Activated CD4-positive, alpha-beta memory T cell treated with anti-CD3 and anti-CD28 coated beads for 36 hours (primary cell): ENCODE data around the gene DGKZ. TPM values are rescaled to one million over a fixed set of nuclear protein-coding genes. Genes with fewer than 3 reads are reported as not detected.

ENCODE experiments used
- CTCF ChIA-PET: fragments of 350-600 bp; sonication (Branson Sonifier 250); formaldehyde crosslinking; loops from one replicate; lab custom pipeline; 2021; ENCODE audit warnings: antibody characterized with exemption, inconsistent platforms; lab: Charles Lee
- POLR2A ChIA-PET: fragments of 350-600 bp; sonication (Branson Sonifier 250); formaldehyde crosslinking; loops from one replicate; lab custom pipeline; 2021; ENCODE audit warnings: antibody characterized with exemption; lab: Charles Lee
- DNase-seq: peaks from one replicate; pipeline ENCODE4 v3.0.0-alpha.2; 2020
- H3K27ac Mint-ChIP-seq: one replicate; pipeline ENCODE4 v1.8.0; 2021; ENCODE audit warnings: mixed read lengths
- H3K27me3 Mint-ChIP-seq: one replicate; pipeline ENCODE4 v1.8.0; 2021; ENCODE audit warnings: mixed read lengths
- H3K36me3 Mint-ChIP-seq: one replicate; pipeline ENCODE4 v1.8.0; 2021; ENCODE audit warnings: mixed read lengths
- H3K4me1 Mint-ChIP-seq: one replicate; pipeline ENCODE4 v1.8.0; 2021; ENCODE audit warnings: low read depth, mixed read lengths
- H3K4me3 Mint-ChIP-seq: one replicate; pipeline ENCODE4 v1.8.0; 2021; ENCODE audit warnings: mild to moderate bottlenecking, mixed read lengths
- H3K9me3 Mint-ChIP-seq: one replicate; pipeline ENCODE4 v1.8.0; 2021; ENCODE audit warnings: mixed read lengths
- intact Hi-C: fragments of 100-400 bp; cut with micrococcal nuclease; formaldehyde crosslinking; loops from one replicate; pipeline ENCODE4 v1.15.1; 2023
- total RNA-seq, 2 experiments: library from RNA; stranded (reverse); gene quantifications; one replicate each; pipeline ENCODE4 v1.2.3, GENCODE V29; 2021

DGKZ gene
- total RNA-seq, 2 experiments from 2014 or later: 85.3 to 88.7 TPM

DNA sequence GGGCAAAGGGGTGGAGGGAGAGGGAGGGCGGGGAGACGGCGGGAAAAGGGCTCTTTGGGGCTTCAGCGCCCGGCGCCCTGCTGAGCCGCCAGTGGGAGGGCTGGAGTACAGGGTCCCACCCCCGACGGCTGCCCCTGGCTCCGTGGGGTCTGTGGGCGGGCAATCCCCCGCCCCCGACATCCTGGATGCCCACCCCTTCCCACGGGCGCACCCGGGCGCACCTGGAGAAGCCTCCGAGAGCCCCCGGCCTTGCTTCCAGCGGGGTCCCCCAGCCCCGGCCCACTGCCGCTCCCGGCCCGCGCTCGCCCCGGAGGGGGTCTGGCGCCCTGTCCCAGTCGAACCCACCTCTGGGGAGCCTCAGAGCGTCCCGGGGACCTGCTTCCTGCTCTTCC, 43.9 kb downstream of the DGKZ start:
- H3K27me3 Mint-ChIP-seq: peaks cover 49% of the 10 kb centered on the region
- POLR2A ChIA-PET: interaction anchor here (1.3 kb wide), 1 partner anchor 10 kb away, joined by 3 read pairs; the partner anchor contains the start of gene MDK
- no peak for DNase-seq
- H3K36me3 Mint-ChIP-seq: no peaks in the 10 kb centered on the region
- H3K4me3 Mint-ChIP-seq: no peak overlapping the region
- CTCF ChIA-PET: interaction anchor here (1.2 to 7.8 kb wide), 8 partner anchors 23 to 227 kb away, joined by 4 to 83 read pairs (median 4); partner anchors contain the start of gene DGKZ
- H3K27ac Mint-ChIP-seq: no peak overlapping the region
- intact Hi-C loops: no loop called here
- peaks cover 31% of the 10 kb centered on the region for H3K4me1 Mint-ChIP-seq
- no peaks in the 10 kb centered on the region for H3K9me3 Mint-ChIP-seq

DNA sequence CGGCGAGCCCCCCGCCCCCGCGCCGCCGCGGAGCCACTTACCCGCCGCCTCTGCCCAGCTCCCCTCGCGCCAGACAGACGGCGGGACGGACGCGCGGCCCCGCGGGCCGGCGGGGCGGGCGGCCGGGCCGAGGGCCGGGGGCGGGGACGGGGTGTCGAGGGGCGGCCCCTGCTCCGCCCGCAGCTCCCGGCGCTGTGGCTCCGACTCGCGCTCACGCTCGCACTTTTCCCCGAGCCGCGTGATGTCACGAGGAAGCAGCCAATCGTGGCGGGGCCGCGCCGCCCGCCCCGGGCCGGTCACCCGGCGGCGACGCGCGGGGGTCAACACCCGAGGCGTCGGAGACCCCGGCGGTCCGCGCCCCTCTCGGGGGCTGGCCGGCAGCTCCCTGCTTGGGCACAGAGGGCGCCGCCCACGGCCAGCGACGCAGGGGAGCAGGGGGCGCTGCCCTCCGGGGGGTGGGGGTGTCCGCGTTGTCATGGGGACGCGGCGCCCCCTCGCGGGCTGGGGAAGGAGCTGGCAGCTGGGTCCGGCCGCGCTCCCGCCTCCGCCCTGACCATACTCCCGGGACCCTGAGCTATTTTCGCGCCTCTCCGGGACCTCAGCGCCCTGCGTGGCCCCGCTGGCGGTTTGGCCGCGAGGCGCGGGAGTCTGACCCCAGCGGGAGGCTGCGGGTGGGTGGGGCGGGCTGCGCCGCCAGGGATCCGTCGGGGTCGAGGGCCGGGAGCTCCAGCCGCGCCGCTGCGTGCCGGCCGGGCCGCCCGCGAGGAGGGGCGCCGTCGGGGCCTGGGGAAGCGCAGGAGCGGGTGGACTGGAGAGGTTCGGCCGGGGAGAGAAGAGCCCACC, 44.5 kb downstream of the DGKZ start, which contains the start of gene CHRM4:
Gene CHRM4 (minus strand): TSS at position 199 of the 843 bp plus-strand sequence. CDS start 5,219 bp downstream, outside the sequence.
- POLR2A ChIA-PET: interaction anchor here (1.3 to 1.4 kb wide), 3 partner anchors 11 to 49 kb away, joined by 3 read pairs; partner anchors contain the start of gene MDK
- H3K4me3 Mint-ChIP-seq: peak within 1 kb of the TSS; percentile 71
- CTCF ChIA-PET: interaction anchor here (0.8 to 7.8 kb wide), 11 partner anchors 23 to 226 kb away, joined by 3 to 83 read pairs (median 4); partner anchors contain the start of gene DGKZ
- intact Hi-C loops: no loop called here
- peaks cover 43% of the 10 kb centered on the region for H3K27me3 Mint-ChIP-seq
- DNase-seq: peak; percentile 38
- H3K9me3 Mint-ChIP-seq: no peaks in the 10 kb centered on the region
- H3K27ac Mint-ChIP-seq: no peak within 1 kb of the TSS
- peaks cover 29% of the 10 kb centered on the region for H3K4me1 Mint-ChIP-seq
- H3K36me3 Mint-ChIP-seq: peaks cover 2% of the 10 kb centered on the region

DNA sequence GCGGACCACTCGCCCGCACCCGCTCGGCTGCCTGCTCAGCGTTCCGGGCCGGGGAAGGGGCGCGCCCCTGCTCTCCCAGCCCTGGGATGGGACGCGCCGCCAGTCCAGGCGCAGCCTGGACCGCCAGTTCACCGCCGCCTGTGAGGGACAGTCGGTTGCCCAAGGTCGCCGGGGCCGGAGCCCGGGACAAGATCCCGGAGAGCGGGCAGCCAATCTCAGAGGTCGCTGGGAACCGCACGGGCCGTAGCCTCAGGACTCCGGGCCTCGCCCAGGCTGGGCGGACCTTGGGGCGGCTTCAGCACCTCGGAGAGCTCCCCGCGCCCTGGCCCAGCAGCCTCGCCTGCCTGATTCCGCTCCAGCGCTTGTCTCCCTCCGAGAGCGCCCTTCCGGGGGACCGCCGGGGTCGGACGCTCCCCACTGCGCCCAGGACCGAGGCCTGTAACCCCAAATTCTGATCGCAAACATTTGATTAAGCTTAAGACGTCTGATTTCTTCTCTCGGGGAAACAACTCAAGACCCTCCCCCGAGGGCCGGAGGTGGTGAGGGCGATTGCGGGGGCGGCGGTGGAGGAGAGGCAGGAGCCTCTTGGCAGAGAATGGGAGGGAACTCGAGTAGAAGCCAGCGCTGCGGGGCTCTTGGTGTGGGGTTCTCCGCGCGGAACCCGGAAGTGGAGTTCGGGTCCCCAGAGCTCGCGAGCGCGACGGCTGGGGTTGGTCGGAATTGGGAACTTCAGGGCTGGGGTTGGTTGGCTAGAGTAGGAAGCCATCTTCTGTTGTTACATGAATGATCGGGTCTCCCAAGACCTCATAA, 45.4 kb downstream of the DGKZ start:
- intact Hi-C loops: no loop called here
- Mint-ChIP-seq H3K36me3 (peaks cover 3% of the 10 kb centered on the region), H3K4me3 (peak overlapping the region; percentile 71), H3K27ac (no peak overlapping the region), H3K9me3 (no peaks in the 10 kb centered on the region), H3K4me1 (peaks cover 27% of the 10 kb centered on the region), H3K27me3 (peaks cover 37% of the 10 kb centered on the region)
- ChIA-PET POLR2A (interaction anchor here (1.3 to 1.4 kb wide), 3 partner anchors 11 to 50 kb away, joined by 3 read pairs; partner anchors contain the start of gene MDK), CTCF (interaction anchor here (0.6 to 7.8 kb wide), 13 partner anchors 20 to 225 kb away, joined by 3 to 83 read pairs (median 4); partner anchors contain the start of gene DGKZ)
- peak; percentile 87 for DNase-seq

DNA sequence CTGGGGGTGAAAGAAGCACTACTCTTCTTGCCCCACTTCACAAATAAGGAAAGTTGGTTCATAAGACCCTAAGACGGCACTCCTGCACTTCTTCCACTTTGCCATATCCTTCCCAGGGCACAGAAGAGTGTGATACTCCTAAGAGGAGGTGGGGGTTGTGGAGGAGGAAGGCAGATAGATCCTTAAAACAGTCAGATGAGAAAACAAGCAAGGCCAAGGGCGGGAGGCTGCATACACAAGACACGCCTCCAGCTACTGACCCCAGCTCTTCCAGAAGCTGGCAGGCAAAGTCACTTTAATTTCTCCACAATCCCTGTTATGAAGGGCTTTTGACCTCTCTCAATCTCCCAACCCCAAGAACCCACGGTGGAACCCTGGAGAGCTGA, 46.0 kb downstream of the DGKZ start:
- Mint-ChIP-seq H3K4me1 (peaks cover 24% of the 10 kb centered on the region), H3K9me3 (no peaks in the 10 kb centered on the region), H3K4me3 (peak overlapping the region; percentile 71), H3K27ac (no peak overlapping the region), H3K27me3 (peaks cover 32% of the 10 kb centered on the region), H3K36me3 (peaks cover 3% of the 10 kb centered on the region)
- intact Hi-C loops: no loop called here
- POLR2A ChIA-PET: interaction anchor here (1.3 kb wide), 1 partner anchor 51 kb away, joined by 3 read pairs; no protein-coding TSS in a partner anchor
- no peak for DNase-seq
- CTCF ChIA-PET: interaction anchor here (0.6 to 7.8 kb wide), 7 partner anchors 19 to 136 kb away, joined by 3 to 83 read pairs (median 4); partner anchors contain the start of gene DGKZ

GRCh38 chr11:46393759-46394158, 46.5 kb downstream of the DGKZ start:
- POLR2A ChIA-PET: no interaction called here
- Mint-ChIP-seq H3K4me3 (no peak overlapping the region), H3K9me3 (no peaks in the 10 kb centered on the region), H3K36me3 (peaks cover 3% of the 10 kb centered on the region), H3K27me3 (peaks cover 28% of the 10 kb centered on the region), H3K27ac (no peak overlapping the region), H3K4me1 (peaks cover 23% of the 10 kb centered on the region)
- DNase-seq: no peak
- CTCF ChIA-PET: interaction anchor here (1.2 to 7.8 kb wide), 3 partner anchors 25 to 135 kb away, joined by 3 to 83 read pairs (median 6); partner anchors contain the start of gene DGKZ
- intact Hi-C loops: no loop called here

- Mint-ChIP-seq H3K9me3 (no peaks in the 10 kb centered on the region), H3K27ac (no peak overlapping the region), H3K4me3 (no peak overlapping the region), H3K4me1 (peaks cover 10% of the 10 kb centered on the region), H3K27me3 (peaks cover 11% of the 10 kb centered on the region), H3K36me3 (peaks cover 11% of the 10 kb centered on the region)
- ChIA-PET POLR2A (no interaction called here), CTCF (interaction anchor here (1.9 kb wide), 1 partner anchor 9 kb away, joined by 5 read pairs; no protein-coding TSS in a partner anchor)
- intact Hi-C loops: no loop called here
- no peak for DNase-seq
Observed at GRCh38 chr11:46397526-46397925, 50.3 kb downstream of the DGKZ start.

DNA sequence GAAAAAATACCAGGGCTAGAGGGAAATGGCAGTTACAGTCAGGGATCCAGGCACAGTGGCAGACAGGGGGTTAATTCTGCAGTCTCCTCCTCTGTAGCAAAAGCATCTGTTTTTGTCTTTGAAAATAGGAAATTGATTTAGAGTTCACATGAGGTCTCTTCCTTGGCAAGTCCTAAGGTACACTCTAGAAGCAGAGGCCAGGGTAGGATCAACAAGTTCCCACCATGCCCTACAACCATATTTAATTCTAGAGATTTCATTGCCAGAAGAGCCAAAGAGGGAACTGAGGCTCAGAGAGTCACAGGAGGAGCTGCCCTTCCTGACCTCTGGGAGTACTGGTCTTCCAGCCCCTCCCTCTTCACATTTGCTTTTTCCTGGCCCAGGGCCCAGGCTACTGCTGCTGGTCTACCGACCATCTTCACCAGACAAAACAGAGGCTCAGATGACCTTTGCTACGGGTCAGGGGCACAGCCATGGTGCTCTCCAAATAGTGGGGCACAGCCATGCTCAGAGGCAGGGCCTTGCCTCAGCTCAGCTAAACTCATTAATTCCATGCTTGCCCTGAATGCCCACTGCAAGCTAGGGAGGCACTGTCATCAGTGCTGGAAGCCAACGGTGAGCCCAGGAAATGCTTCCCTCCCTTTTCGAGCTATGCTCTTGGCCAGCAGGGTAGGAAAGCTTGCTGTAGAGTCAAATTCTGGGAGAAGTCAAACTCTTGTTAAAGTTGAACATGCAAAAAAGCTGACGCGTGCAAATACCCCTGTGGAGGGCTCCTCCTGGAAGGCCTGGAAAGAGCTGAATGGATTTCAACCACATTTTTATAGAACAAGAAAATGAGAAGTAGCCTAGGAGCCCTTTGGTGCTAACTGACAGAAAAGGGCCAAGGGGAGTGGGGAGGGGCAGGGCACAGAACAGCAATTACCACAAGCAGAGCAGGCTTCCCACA, 56.0 kb downstream of the DGKZ start:
- intact Hi-C loops: no loop called here
- peaks cover 30% of the 10 kb centered on the region for H3K36me3 Mint-ChIP-seq
- ChIA-PET CTCF (no interaction called here), POLR2A (no interaction called here)
- no peak overlapping the region for H3K27ac Mint-ChIP-seq
- H3K4me1 Mint-ChIP-seq: no peaks in the 10 kb centered on the region
- no peak for DNase-seq
- H3K4me3 Mint-ChIP-seq: no peak overlapping the region
- H3K27me3 Mint-ChIP-seq: no peaks in the 10 kb centered on the region
- no peaks in the 10 kb centered on the region for H3K9me3 Mint-ChIP-seq

DNA sequence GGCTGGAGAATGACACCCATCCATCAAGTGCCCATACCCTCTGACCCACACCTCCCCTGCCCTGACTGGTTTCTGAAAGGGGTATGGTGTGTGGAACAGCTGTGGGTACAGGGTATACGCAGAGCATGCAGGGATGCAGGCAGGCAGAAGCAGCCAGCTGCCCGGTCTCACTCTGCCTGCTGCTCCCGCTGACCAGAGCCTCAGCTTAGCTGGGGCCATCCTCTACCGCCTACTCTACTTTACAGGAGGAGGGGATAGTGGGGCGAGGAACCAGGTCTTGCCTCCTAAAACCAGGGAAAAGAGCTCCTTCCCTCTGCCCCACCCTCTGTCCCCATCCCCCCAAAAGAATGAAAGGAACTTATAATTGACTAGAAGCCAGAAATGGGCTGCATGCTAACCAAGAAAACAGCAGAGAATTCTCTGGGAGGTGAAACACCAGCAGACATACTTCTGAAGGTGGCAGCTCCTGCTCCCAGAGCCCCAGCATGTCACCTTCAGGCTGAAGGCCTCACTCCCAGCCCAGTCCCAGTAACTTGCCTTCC, 57.3 kb downstream of the DGKZ start:
- no peak overlapping the region for H3K4me3 Mint-ChIP-seq
- no peaks in the 10 kb centered on the region for H3K27me3 Mint-ChIP-seq
- H3K36me3 Mint-ChIP-seq: peaks cover 35% of the 10 kb centered on the region
- no peak overlapping the region for H3K27ac Mint-ChIP-seq
- no peaks in the 10 kb centered on the region for H3K4me1 Mint-ChIP-seq
- ChIA-PET CTCF (no interaction called here), POLR2A (no interaction called here)
- DNase-seq: no peak
- no peaks in the 10 kb centered on the region for H3K9me3 Mint-ChIP-seq
- intact Hi-C loops: no loop called here

GRCh38 chr11:46407635-46408034, 60.4 kb downstream of the DGKZ start:
- Mint-ChIP-seq H3K27ac (no peak overlapping the region), H3K9me3 (no peaks in the 10 kb centered on the region), H3K36me3 (peaks cover 30% of the 10 kb centered on the region), H3K4me1 (no peaks in the 10 kb centered on the region), H3K4me3 (no peak overlapping the region), H3K27me3 (no peaks in the 10 kb centered on the region)
- intact Hi-C loops: no loop called here
- ChIA-PET CTCF (no interaction called here), POLR2A (no interaction called here)
- DNase-seq: no peak

DNA sequence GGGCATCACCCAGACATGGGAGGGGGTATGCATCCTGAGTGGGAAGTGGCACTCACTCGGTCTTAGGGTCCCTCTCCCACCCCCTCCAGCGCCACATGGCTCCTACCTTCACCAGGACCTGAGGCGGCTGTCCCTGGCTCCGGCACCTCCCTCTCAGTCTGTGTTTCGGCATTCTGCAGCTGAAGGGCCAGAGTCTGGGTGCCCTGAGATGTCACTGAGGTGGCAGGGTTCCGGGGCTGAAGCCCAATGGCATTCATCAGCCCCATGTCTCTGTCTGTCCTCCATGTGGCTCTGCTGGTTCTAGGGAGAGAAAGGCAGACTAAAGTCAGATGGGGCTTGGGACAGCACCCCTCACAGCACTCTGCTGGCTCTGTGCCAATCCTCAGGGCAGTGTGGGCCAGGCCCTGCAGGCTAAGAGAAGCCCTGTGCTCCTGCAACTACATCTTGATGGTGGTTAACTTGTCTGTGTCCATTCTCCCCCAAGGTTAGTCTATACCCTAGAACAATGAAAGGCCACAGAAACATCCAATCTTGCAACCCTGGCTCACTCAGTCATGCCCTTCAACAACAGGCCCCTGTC, 61.2 kb downstream of the DGKZ start:
- CTCF ChIA-PET: interaction anchor here (0.7 to 2.0 kb wide), 2 partner anchors 19 to 80 kb away, joined by 5 to 6 read pairs; no protein-coding TSS in a partner anchor
- H3K36me3 Mint-ChIP-seq: peaks cover 24% of the 10 kb centered on the region
- intact Hi-C loops: no loop called here

More for the DNA sequence above, 61.2 kb downstream of the DGKZ start:
- H3K27me3 Mint-ChIP-seq: no peaks in the 10 kb centered on the region
- H3K27ac Mint-ChIP-seq: no peak overlapping the region
- POLR2A ChIA-PET: interaction anchor here (0.6 kb wide), 1 partner anchor 187 kb away, joined by 3 read pairs; no protein-coding TSS in a partner anchor
- DNase-seq: no peak
- no peak overlapping the region for H3K4me3 Mint-ChIP-seq
- H3K4me1 Mint-ChIP-seq: no peaks in the 10 kb centered on the region
- H3K9me3 Mint-ChIP-seq: no peaks in the 10 kb centered on the region
